SK-N-SH (cell line): Measurements from ENCODE around the gene CPAMD8.

Experiments used
- TF ChIP-seq, protein P1 (sequence below): fragments of 200-600 bp; sonication (generic); IDR thresholded peaks from 2 replicates; pipeline ENCODE4 v1.6.1; 2017; ENCODE audit warnings: antibody characterized with exemption, mild to moderate bottlenecking, moderate library complexity
- TF ChIP-seq, protein P2 (sequence below): IDR thresholded peaks from 2 replicates; pipeline ENCODE4 v1.4.0; 2012; ENCODE audit warnings: low read depth, borderline replicate concordance
- TF ChIP-seq, protein P3 (sequence below): IDR thresholded peaks from 2 replicates; pipeline ENCODE4 v1.6.1; 2012; ENCODE audit warnings: mild to moderate bottlenecking, low read depth, low read length, moderate library complexity
- TF ChIP-seq, protein P4 (sequence below): fragments of 150-350 bp; IDR thresholded peaks from 2 replicates; pipeline ENCODE4 v1.6.1; 2017; ENCODE audit warnings: antibody characterized with exemption, low read length, low read depth, borderline replicate concordance

DNA sequence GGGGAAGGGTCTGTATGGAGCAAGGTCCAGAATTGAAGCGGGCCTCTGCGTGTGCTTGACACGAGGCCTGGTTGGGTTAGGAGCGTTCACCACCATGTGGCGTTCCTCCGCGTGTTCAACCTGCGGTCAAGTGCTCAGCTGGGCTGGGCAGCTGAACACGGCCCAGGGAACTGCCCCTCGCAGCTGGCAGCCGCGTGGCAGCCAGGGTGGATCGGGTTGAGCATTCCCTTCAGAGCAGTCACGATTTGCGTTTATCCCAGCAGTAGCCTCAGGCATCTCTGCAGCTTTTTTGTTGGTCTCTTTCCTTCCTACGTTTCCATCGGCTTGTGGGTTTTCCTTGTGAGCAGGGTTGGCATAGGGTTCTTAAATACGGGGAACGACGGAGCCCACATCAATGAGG, 166.5 kb downstream of the CPAMD8 start:
- TF ChIP-seq, protein P1, sequence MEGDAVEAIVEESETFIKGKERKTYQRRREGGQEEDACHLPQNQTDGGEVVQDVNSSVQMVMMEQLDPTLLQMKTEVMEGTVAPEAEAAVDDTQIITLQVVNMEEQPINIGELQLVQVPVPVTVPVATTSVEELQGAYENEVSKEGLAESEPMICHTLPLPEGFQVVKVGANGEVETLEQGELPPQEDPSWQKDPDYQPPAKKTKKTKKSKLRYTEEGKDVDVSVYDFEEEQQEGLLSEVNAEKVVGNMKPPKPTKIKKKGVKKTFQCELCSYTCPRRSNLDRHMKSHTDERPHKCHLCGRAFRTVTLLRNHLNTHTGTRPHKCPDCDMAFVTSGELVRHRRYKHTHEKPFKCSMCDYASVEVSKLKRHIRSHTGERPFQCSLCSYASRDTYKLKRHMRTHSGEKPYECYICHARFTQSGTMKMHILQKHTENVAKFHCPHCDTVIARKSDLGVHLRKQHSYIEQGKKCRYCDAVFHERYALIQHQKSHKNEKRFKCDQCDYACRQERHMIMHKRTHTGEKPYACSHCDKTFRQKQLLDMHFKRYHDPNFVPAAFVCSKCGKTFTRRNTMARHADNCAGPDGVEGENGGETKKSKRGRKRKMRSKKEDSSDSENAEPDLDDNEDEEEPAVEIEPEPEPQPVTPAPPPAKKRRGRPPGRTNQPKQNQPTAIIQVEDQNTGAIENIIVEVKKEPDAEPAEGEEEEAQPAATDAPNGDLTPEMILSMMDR, result no peak
- TF ChIP-seq, protein P2, sequence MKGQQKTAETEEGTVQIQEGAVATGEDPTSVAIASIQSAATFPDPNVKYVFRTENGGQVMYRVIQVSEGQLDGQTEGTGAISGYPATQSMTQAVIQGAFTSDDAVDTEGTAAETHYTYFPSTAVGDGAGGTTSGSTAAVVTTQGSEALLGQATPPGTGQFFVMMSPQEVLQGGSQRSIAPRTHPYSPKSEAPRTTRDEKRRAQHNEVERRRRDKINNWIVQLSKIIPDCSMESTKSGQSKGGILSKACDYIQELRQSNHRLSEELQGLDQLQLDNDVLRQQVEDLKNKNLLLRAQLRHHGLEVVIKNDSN, result no peak
- TF ChIP-seq, protein P3, sequence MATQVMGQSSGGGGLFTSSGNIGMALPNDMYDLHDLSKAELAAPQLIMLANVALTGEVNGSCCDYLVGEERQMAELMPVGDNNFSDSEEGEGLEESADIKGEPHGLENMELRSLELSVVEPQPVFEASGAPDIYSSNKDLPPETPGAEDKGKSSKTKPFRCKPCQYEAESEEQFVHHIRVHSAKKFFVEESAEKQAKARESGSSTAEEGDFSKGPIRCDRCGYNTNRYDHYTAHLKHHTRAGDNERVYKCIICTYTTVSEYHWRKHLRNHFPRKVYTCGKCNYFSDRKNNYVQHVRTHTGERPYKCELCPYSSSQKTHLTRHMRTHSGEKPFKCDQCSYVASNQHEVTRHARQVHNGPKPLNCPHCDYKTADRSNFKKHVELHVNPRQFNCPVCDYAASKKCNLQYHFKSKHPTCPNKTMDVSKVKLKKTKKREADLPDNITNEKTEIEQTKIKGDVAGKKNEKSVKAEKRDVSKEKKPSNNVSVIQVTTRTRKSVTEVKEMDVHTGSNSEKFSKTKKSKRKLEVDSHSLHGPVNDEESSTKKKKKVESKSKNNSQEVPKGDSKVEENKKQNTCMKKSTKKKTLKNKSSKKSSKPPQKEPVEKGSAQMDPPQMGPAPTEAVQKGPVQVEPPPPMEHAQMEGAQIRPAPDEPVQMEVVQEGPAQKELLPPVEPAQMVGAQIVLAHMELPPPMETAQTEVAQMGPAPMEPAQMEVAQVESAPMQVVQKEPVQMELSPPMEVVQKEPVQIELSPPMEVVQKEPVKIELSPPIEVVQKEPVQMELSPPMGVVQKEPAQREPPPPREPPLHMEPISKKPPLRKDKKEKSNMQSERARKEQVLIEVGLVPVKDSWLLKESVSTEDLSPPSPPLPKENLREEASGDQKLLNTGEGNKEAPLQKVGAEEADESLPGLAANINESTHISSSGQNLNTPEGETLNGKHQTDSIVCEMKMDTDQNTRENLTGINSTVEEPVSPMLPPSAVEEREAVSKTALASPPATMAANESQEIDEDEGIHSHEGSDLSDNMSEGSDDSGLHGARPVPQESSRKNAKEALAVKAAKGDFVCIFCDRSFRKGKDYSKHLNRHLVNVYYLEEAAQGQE, result no peak
- TF ChIP-seq, protein P4, sequence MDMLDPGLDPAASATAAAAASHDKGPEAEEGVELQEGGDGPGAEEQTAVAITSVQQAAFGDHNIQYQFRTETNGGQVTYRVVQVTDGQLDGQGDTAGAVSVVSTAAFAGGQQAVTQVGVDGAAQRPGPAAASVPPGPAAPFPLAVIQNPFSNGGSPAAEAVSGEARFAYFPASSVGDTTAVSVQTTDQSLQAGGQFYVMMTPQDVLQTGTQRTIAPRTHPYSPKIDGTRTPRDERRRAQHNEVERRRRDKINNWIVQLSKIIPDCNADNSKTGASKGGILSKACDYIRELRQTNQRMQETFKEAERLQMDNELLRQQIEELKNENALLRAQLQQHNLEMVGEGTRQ, result no peak
